ENCODE measurements around the gene CCR2. TPM values are rescaled to one million over a fixed set of nuclear protein-coding genes. Genes with fewer than 3 reads are reported as not detected.

The CCR2 gene
- total and polyA plus RNA-seq, 2 experiments from 2014 or later, result not detected

DNA sequence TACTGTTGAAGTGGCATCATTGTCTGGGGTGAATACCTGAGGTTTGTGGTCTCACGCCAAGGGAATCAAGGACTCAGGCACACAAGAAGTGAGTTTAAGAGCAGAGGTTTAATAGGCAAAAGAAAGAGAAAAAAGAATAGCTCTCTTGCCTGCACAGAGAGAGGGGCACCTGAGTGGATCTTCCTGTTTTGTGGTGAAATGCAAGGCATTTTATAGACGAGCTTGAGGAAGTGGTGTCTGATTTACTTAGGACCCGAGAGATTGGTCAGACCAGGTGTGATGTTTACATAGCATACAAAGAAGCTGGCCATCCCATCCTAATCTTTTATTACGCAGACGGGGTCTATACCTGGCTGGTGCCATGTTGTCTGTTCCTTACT lies 30.0 kb downstream of the CCR2 start (continued):
- TF ChIP-seq, protein P1, sequence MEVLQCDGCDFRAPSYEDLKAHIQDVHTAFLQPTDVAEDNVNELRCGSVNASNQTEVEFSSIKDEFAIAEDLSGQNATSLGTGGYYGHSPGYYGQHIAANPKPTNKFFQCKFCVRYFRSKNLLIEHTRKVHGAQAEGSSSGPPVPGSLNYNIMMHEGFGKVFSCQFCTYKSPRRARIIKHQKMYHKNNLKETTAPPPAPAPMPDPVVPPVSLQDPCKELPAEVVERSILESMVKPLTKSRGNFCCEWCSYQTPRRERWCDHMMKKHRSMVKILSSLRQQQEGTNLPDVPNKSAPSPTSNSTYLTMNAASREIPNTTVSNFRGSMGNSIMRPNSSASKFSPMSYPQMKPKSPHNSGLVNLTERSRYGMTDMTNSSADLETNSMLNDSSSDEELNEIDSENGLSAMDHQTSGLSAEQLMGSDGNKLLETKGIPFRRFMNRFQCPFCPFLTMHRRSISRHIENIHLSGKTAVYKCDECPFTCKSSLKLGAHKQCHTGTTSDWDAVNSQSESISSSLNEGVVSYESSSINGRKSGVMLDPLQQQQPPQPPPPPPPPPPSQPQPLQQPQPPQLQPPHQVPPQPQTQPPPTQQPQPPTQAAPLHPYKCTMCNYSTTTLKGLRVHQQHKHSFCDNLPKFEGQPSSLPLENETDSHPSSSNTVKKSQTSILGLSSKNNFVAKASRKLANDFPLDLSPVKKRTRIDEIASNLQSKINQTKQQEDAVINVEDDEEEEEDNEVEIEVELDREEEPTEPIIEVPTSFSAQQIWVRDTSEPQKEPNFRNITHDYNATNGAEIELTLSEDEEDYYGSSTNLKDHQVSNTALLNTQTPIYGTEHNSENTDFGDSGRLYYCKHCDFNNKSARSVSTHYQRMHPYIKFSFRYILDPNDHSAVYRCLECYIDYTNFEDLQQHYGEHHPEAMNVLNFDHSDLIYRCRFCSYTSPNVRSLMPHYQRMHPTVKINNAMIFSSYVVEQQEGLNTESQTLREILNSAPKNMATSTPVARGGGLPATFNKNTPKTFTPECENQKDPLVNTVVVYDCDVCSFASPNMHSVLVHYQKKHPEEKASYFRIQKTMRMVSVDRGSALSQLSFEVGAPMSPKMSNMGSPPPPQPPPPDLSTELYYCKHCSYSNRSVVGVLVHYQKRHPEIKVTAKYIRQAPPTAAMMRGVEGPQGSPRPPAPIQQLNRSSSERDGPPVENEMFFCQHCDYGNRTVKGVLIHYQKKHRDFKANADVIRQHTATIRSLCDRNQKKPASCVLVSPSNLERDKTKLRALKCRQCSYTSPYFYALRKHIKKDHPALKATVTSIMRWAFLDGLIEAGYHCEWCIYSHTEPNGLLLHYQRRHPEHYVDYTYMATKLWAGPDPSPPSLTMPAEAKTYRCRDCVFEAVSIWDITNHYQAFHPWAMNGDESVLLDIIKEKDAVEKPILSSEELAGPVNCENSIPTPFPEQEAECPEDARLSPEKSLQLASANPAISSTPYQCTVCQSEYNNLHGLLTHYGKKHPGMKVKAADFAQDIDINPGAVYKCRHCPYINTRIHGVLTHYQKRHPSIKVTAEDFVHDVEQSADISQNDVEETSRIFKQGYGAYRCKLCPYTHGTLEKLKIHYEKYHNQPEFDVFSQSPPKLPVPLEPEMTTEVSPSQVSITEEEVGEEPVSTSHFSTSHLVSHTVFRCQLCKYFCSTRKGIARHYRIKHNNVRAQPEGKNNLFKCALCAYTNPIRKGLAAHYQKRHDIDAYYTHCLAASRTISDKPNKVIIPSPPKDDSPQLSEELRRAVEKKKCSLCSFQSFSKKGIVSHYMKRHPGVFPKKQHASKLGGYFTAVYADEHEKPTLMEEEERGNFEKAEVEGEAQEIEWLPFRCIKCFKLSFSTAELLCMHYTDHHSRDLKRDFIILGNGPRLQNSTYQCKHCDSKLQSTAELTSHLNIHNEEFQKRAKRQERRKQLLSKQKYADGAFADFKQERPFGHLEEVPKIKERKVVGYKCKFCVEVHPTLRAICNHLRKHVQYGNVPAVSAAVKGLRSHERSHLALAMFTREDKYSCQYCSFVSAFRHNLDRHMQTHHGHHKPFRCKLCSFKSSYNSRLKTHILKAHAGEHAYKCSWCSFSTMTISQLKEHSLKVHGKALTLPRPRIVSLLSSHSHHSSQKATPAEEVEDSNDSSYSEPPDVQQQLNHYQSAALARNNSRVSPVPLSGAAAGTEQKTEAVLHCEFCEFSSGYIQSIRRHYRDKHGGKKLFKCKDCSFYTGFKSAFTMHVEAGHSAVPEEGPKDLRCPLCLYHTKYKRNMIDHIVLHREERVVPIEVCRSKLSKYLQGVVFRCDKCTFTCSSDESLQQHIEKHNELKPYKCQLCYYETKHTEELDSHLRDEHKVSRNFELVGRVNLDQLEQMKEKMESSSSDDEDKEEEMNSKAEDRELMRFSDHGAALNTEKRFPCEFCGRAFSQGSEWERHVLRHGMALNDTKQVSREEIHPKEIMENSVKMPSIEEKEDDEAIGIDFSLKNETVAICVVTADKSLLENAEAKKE (CRISPR knock-in tag; IDR thresholded peaks at IDR 0.05), result no peak
- TF ChIP-seq, protein P2, sequence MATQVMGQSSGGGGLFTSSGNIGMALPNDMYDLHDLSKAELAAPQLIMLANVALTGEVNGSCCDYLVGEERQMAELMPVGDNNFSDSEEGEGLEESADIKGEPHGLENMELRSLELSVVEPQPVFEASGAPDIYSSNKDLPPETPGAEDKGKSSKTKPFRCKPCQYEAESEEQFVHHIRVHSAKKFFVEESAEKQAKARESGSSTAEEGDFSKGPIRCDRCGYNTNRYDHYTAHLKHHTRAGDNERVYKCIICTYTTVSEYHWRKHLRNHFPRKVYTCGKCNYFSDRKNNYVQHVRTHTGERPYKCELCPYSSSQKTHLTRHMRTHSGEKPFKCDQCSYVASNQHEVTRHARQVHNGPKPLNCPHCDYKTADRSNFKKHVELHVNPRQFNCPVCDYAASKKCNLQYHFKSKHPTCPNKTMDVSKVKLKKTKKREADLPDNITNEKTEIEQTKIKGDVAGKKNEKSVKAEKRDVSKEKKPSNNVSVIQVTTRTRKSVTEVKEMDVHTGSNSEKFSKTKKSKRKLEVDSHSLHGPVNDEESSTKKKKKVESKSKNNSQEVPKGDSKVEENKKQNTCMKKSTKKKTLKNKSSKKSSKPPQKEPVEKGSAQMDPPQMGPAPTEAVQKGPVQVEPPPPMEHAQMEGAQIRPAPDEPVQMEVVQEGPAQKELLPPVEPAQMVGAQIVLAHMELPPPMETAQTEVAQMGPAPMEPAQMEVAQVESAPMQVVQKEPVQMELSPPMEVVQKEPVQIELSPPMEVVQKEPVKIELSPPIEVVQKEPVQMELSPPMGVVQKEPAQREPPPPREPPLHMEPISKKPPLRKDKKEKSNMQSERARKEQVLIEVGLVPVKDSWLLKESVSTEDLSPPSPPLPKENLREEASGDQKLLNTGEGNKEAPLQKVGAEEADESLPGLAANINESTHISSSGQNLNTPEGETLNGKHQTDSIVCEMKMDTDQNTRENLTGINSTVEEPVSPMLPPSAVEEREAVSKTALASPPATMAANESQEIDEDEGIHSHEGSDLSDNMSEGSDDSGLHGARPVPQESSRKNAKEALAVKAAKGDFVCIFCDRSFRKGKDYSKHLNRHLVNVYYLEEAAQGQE (IDR thresholded peaks at IDR 0.05; ENCODE audit: unreplicated experiment), result no peak

DNA sequence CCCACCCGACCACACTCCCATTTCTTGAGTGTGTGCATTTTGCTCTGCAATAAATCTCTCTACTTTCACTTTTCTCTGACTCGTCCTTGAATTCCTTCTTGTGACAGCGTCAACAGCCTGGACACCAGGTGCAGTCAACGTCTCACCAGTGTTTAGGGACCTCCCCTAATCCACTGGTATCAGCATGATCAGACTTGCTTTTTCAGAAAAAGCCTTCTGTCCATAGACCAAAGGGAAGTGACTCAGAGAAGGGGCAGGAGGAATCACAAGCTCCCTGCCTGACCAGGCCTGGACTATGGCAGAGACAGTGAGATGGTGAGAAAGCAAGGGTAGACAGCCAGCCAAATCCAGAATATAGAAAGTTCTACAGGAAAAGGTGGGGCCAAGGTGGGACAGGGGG lies 32.3 kb downstream of the CCR2 start:
- Histone ChIP-seq H2AFZ (no peak overlapping the region), H3K27me3 (ENCODE audit: insufficient read depth) (no peaks in the 10 kb centered on the region), H3K36me3 (ENCODE audit: insufficient read depth) (no peaks in the 10 kb centered on the region), H3K4me1 (ENCODE audit: insufficient read depth) (peaks cover 9% of the 10 kb centered on the region), H4K20me1 (replicated peaks; ENCODE audit: insufficient read depth) (no peaks in the 10 kb centered on the region), H3F3A (replicated peaks; ENCODE audit: low read depth) (no peaks in the 10 kb centered on the region), H3K9me2 (ENCODE audit: insufficient read depth) (peaks cover 6% of the 10 kb centered on the region; the same call in 1 of the 2 replicates), H3K4me2 (no peak overlapping the region), H3K4me3 (no peak overlapping the region), H3K79me2 (replicated peaks; ENCODE audit: insufficient read depth) (no peaks in the 10 kb centered on the region), H3K27ac (ENCODE audit: low read depth) (no peak overlapping the region)
- TF ChIP-seq, protein P3, sequence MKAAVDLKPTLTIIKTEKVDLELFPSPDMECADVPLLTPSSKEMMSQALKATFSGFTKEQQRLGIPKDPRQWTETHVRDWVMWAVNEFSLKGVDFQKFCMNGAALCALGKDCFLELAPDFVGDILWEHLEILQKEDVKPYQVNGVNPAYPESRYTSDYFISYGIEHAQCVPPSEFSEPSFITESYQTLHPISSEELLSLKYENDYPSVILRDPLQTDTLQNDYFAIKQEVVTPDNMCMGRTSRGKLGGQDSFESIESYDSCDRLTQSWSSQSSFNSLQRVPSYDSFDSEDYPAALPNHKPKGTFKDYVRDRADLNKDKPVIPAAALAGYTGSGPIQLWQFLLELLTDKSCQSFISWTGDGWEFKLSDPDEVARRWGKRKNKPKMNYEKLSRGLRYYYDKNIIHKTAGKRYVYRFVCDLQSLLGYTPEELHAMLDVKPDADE (IDR thresholded peaks at IDR 0.05), result no peak
- no peak for TF ChIP-seq CREB1 (CRISPR knock-in tag; IDR thresholded peaks at IDR 0.05; ENCODE audit: low read depth)
- TF ChIP-seq, protein P2 (IDR thresholded peaks at IDR 0.05; ENCODE audit: unreplicated experiment), result no peak
- TF ChIP-seq EZH2 (IDR thresholded peaks at IDR 0.05; ENCODE audit: low read depth, unreplicated experiment), result no peak
- no peak for TF ChIP-seq STAT1 (IDR thresholded peaks at IDR 0.05; ENCODE audit: unreplicated experiment)
- Mint-ChIP-seq H3K27ac (no peak overlapping the region), H3K4me3 (no peak overlapping the region), H3K4me1 (peaks cover 19% of the 10 kb centered on the region), H3K9me3 (no peaks in the 10 kb centered on the region), H3K27me3 (ENCODE audit: insufficient read depth, low read depth, poor library complexity) (no peaks in the 10 kb centered on the region), H3K36me3 (ENCODE audit: low read depth) (no peaks in the 10 kb centered on the region)
- no peak for ATAC-seq
- no peak for DNase-seq (ENCODE audit: low spot score)

All from GM23338 (cell line).